ENCODE data around the gene ICOSLG.
"Not testable (repeated sequence)": the region's sequence is repeated elsewhere in the genome, so short reads cannot be mapped to it uniquely, and the experiment has no call there.

Gene ICOSLG

GRCh38 chr21:44184862-44185261, 55.9 kb downstream of the ICOSLG start:
- not testable (repeated sequence) for H3K27me3 ChIP-seq (ENCODE audit: control insufficient read depth, insufficient read depth, low read length); H3K4me1 ChIP-seq (ENCODE audit: control insufficient read depth, insufficient read depth, low read length); H3K9ac ChIP-seq (ENCODE audit: low read depth, low read length); H3K9me3 ChIP-seq (ENCODE audit: control insufficient read depth, insufficient read depth, low read length); H3K4me3 ChIP-seq (ENCODE audit: low read depth, low read length); H3K36me3 ChIP-seq (ENCODE audit: control insufficient read depth, insufficient read depth, low read length)

- H3K27me3 ChIP-seq (ENCODE audit: control insufficient read depth, insufficient read depth, low read length); H3K4me1 ChIP-seq (ENCODE audit: control insufficient read depth, insufficient read depth, low read length); H3K4me3 ChIP-seq (ENCODE audit: low read depth, low read length); H3K9me3 ChIP-seq (ENCODE audit: control insufficient read depth, insufficient read depth, low read length); H3K36me3 ChIP-seq (ENCODE audit: control insufficient read depth, insufficient read depth, low read length); H3K9ac ChIP-seq (ENCODE audit: low read depth, low read length): not testable (repeated sequence)
These were observed 58.5 kb downstream of the ICOSLG start for GRCh38 chr21:44182202-44182601.

- not testable (repeated sequence) for H3K4me3 ChIP-seq (ENCODE audit: low read depth, low read length); H3K36me3 ChIP-seq (ENCODE audit: control insufficient read depth, insufficient read depth, low read length); H3K4me1 ChIP-seq (ENCODE audit: control insufficient read depth, insufficient read depth, low read length); H3K9ac ChIP-seq (ENCODE audit: low read depth, low read length); H3K27me3 ChIP-seq (ENCODE audit: control insufficient read depth, insufficient read depth, low read length); H3K9me3 ChIP-seq (ENCODE audit: control insufficient read depth, insufficient read depth, low read length)
These were observed 59.2 kb downstream of the ICOSLG start for GRCh38 chr21:44181506-44181905.

GRCh38 chr21:44176127-44176526, 64.6 kb downstream of the ICOSLG start:
- not testable (repeated sequence) for H3K9ac ChIP-seq (ENCODE audit: low read depth, low read length); H3K36me3 ChIP-seq (ENCODE audit: control insufficient read depth, insufficient read depth, low read length); H3K27me3 ChIP-seq (ENCODE audit: control insufficient read depth, insufficient read depth, low read length); H3K4me1 ChIP-seq (ENCODE audit: control insufficient read depth, insufficient read depth, low read length); H3K9me3 ChIP-seq (ENCODE audit: control insufficient read depth, insufficient read depth, low read length); H3K4me3 ChIP-seq (ENCODE audit: low read depth, low read length)

- H3K9me3 ChIP-seq (ENCODE audit: control insufficient read depth, insufficient read depth, low read length); H3K4me3 ChIP-seq (ENCODE audit: low read depth, low read length); H3K27me3 ChIP-seq (ENCODE audit: control insufficient read depth, insufficient read depth, low read length); H3K36me3 ChIP-seq (ENCODE audit: control insufficient read depth, insufficient read depth, low read length); H3K4me1 ChIP-seq (ENCODE audit: control insufficient read depth, insufficient read depth, low read length); H3K9ac ChIP-seq (ENCODE audit: low read depth, low read length): not testable (repeated sequence)
These were observed 65.6 kb downstream of the ICOSLG start for GRCh38 chr21:44175189-44175588.
